Common myeloid progenitor, CD34-positive (primary cell): Measurements from ENCODE around the gene NCAPH2.

Experiments used
- CTCF ChIA-PET: fragments of 350-600 bp; sonication (Branson Sonifier 250); formaldehyde crosslinking; loops from one replicate; lab custom pipeline; 2021; ENCODE audit warnings: antibody characterized with exemption; lab: Charles Lee
- POLR2A ChIA-PET: fragments of 350-600 bp; sonication (Branson Sonifier 250); formaldehyde crosslinking; loops from one replicate; lab custom pipeline; 2021; ENCODE audit warnings: antibody characterized with exemption; lab: Charles Lee
- DNase-seq, 3 donors: peaks; one replicate each; pipeline versions ENCODE4 v3.0.0 to v3.0.0-alpha.2; 2013
- H3K27ac ChIP-seq, 2 experiments: 1 replicate in 1 of 2; 2 replicates in 1 of 2; pipeline ENCODE4 v1.7.0; 2013; ENCODE audit warnings: inconsistent platforms in 2 of 2, low read length in 2 of 2, mild to moderate bottlenecking in 2 of 2, low read depth in 1 of 2, moderate library complexity in 1 of 2; ENCODE audit not compliant: severe bottlenecking in 2 of 2, insufficient read depth in 1 of 2, poor library complexity in 1 of 2
- H3K27me3 ChIP-seq, 5 experiments: replicated peaks in 2 of 5; 1 replicate in 3 of 5; 2 replicates in 2 of 5; pipeline versions ENCODE4 v1.6.1 to v1.7.0; 2013; ENCODE audit warnings: low read length in 4 of 5, mild to moderate bottlenecking in 2 of 5, moderate library complexity in 2 of 5, inconsistent platforms in 1 of 5; ENCODE audit not compliant: insufficient read depth in 5 of 5, control insufficient read depth in 4 of 5
- H3K36me3 ChIP-seq, 4 experiments: 1 replicate in 2 of 4; 2 replicates in 2 of 4; pipeline versions ENCODE4 v1.6.1 to v1.7.0; 2013; ENCODE audit warnings: low read length in 3 of 4, control low read depth in 1 of 4, mild to moderate bottlenecking in 1 of 4; ENCODE audit not compliant: control insufficient read depth in 4 of 4, insufficient read depth in 4 of 4
- H3K4me1 ChIP-seq, 4 experiments: 1 replicate in 3 of 4; 2 replicates in 1 of 4; pipeline versions ENCODE4 v1.6.1 to v1.7.1; 2013; ENCODE audit warnings: low read length in 3 of 4, mild to moderate bottlenecking in 3 of 4, control low read depth in 1 of 4, inconsistent platforms in 1 of 4, moderate library complexity in 1 of 4; ENCODE audit not compliant: control insufficient read depth in 4 of 4, insufficient read depth in 4 of 4; ENCODE audit errors: control extremely low read depth in 1 of 4
- H3K4me3 ChIP-seq, 7 experiments: 1 replicate in 4 of 7; 2 replicates in 3 of 7; pipeline versions ENCODE4 v1.5.1 to v1.7.0; 2013; ENCODE audit warnings: mild to moderate bottlenecking in 7 of 7, low read length in 6 of 7, moderate library complexity in 6 of 7, inconsistent platforms in 2 of 7, low read depth in 2 of 7, control low read depth in 1 of 7; ENCODE audit not compliant: insufficient read depth in 4 of 7, control insufficient read depth in 1 of 7; ENCODE audit errors: extremely low read depth in 1 of 7
- H3K9me3 ChIP-seq, 5 experiments: 1 replicate in 4 of 5; 2 replicates in 1 of 5; pipeline versions ENCODE4 v1.6.1 to v1.7.1; 2013; ENCODE audit warnings: low read length in 4 of 5, mild to moderate bottlenecking in 2 of 5, inconsistent platforms in 1 of 5, low read depth in 1 of 5, moderate library complexity in 1 of 5; ENCODE audit not compliant: control insufficient read depth in 4 of 5, insufficient read depth in 2 of 5; ENCODE audit errors: control extremely low read depth in 1 of 5
- WGBS: methylation state at CpG from one replicate; pipeline ENCODE4 v1.1.5; 2013; ENCODE audit not compliant: insufficient coverage; 5-methylcytosine and 5-hydroxymethylcytosine counted together

Gene NCAPH2

GRCh38 chr22:50563413-50564160, 55.6 kb downstream of the NCAPH2 start:
- Histone ChIP-seq H3K4me1 (peaks cover 0 to 12% (median 9%) of the 10 kb centered on the region in 4 experiments), H3K36me3 (peaks cover 0 to 7% (median 3%) of the 10 kb centered on the region in 4 experiments), H3K27me3 (peaks cover 0 to 7% (median 0%) of the 10 kb centered on the region in 5 experiments), H3K4me3 (peak overlapping the region; percentile 52 to 91 (median 81)), H3K9me3 (no peaks in the 10 kb centered on the region), H3K27ac (peak overlapping the region in 1 of 2 experiments; percentile 34)
- WGBS, result 20% methylated on average over 13 of the region's 17 CpGs
- DNase-seq, result no peak
- ChIA-PET POLR2A (interaction anchor here (0.7 to 1.3 kb wide), 3 partner anchors 15 to 23 kb away, joined by 3 to 8 read pairs (median 6); partner anchors contain the start of genes CHKB and CPT1B), CTCF (interaction anchor here (0.7 to 4.9 kb wide), 18 partner anchors 9 to 93 kb away, joined by 3 to 42 read pairs (median 4); partner anchors contain the start of genes CPT1B, KLHDC7B and SCO2)

- DNase-seq, result no peak
- Histone ChIP-seq H3K9me3 (no peaks in the 10 kb centered on the region), H3K27me3 (peaks cover 0 to 7% (median 0%) of the 10 kb centered on the region in 5 experiments), H3K27ac (no peak overlapping the region), H3K36me3 (peaks cover 0 to 13% (median 6%) of the 10 kb centered on the region in 4 experiments), H3K4me3 (no peak overlapping the region), H3K4me1 (peaks cover 0 to 12% (median 9%) of the 10 kb centered on the region in 4 experiments)
- CTCF ChIA-PET, result interaction anchor here (1.0 to 4.9 kb wide), 14 partner anchors 8 to 61 kb away, joined by 3 to 42 read pairs (median 6); partner anchors contain the start of genes CPT1B, KLHDC7B and SCO2
- POLR2A ChIA-PET, result interaction anchor here (0.6 kb wide), 1 partner anchor 32 kb away, joined by 3 read pairs; no protein-coding TSS in a partner anchor
- 94% methylated on average over 10 of the region's 11 CpGs for WGBS
Measured at GRCh38 chr22:50564289-50564688, 56.3 kb downstream of the NCAPH2 start.

- POLR2A ChIA-PET, result no interaction called here
- WGBS, result 96% methylated on average over 5 of the region's 7 CpGs
- H3K27me3 ChIP-seq, result peaks cover 0 to 5% (median 0%) of the 10 kb centered on the region in 5 experiments
- DNase-seq, result no peak
- H3K36me3 ChIP-seq, result peaks cover 0 to 43% (median 22%) of the 10 kb centered on the region in 4 experiments
- CTCF ChIA-PET, result interaction anchor here (0.6 to 1.1 kb wide), 2 partner anchors 23 to 337 kb away, joined by 3 to 5 read pairs; no protein-coding TSS in a partner anchor
- peaks cover 0 to 12% (median 9%) of the 10 kb centered on the region in 4 experiments for H3K4me1 ChIP-seq
- H3K4me3 ChIP-seq, result no peak overlapping the region
- no peak overlapping the region for H3K27ac ChIP-seq
- no peaks in the 10 kb centered on the region for H3K9me3 ChIP-seq
Measured at GRCh38 chr22:50567721-50568252, 59.8 kb downstream of the NCAPH2 start.

GRCh38 chr22:50568626-50569025, 60.6 kb downstream of the NCAPH2 start:
- Histone ChIP-seq H3K9me3 (no peaks in the 10 kb centered on the region), H3K4me3 (no peak overlapping the region), H3K36me3 (peaks cover 0 to 50% (median 23%) of the 10 kb centered on the region in 4 experiments), H3K4me1 (peaks cover 0 to 4% (median 2%) of the 10 kb centered on the region in 4 experiments), H3K27ac (no peak overlapping the region), H3K27me3 (peaks cover 0 to 2% (median 0%) of the 10 kb centered on the region in 5 experiments)
- no peak for DNase-seq
- 100% methylated on average over 4 of the region's 7 CpGs for WGBS
- ChIA-PET CTCF (interaction anchor here (0.6 to 1.2 kb wide), 3 partner anchors 24 to 45 kb away, joined by 3 read pairs; partner anchors contain the start of gene SCO2), POLR2A (no interaction called here)

GRCh38 chr22:50569041-50569459, 61.0 kb downstream of the NCAPH2 start:
- Histone ChIP-seq H3K36me3 (peaks cover 0 to 54% (median 24%) of the 10 kb centered on the region in 4 experiments), H3K4me3 (no peak overlapping the region), H3K27ac (no peak overlapping the region), H3K4me1 (peaks cover 0 to under 1% (median 0%) of the 10 kb centered on the region in 4 experiments), H3K27me3 (no peaks in the 10 kb centered on the region), H3K9me3 (no peaks in the 10 kb centered on the region)
- DNase-seq, result no peak
- WGBS, result 96% methylated on average over 7 of the region's 8 CpGs
- POLR2A ChIA-PET, result interaction anchor here (1.0 kb wide), 1 partner anchor 13 kb away, joined by 3 read pairs; the partner anchor contains the start of gene CHKB
- CTCF ChIA-PET, result interaction anchor here (1.2 kb wide), 1 partner anchor 43 kb away, joined by 3 read pairs; the partner anchor contains the start of gene SCO2

GRCh38 chr22:50569896-50570535, 62.0 kb downstream of the NCAPH2 start:
- peaks cover 0 to 57% (median 26%) of the 10 kb centered on the region in 4 experiments for H3K36me3 ChIP-seq
- no peak for DNase-seq
- no peak overlapping the region for H3K27ac ChIP-seq
- no peaks in the 10 kb centered on the region for H3K9me3 ChIP-seq
- POLR2A ChIA-PET, result interaction anchor here (1.0 kb wide), 1 partner anchor 12 kb away, joined by 3 read pairs; the partner anchor contains the start of gene CHKB
- no peak overlapping the region for H3K4me3 ChIP-seq
- CTCF ChIA-PET, result interaction anchor here (1.0 kb wide), 1 partner anchor 32 kb away, joined by 3 read pairs; no protein-coding TSS in a partner anchor
- H3K4me1 ChIP-seq, result no peaks in the 10 kb centered on the region
- H3K27me3 ChIP-seq, result no peaks in the 10 kb centered on the region
- 98% methylated on average over 9 of the region's 13 CpGs for WGBS
